PFSK-1 (cell line): Measurements from ENCODE around the gene SYT14.

Experiments
- POLR2AphosphoS5 ChIP-seq: IDR thresholded peaks from 2 replicates; pipeline ENCODE4 v1.6.1; 2012; ENCODE audit warnings: low read depth, mild to moderate bottlenecking, control low read depth, low read length, moderate library complexity
- REST ChIP-seq, 2 experiments: IDR thresholded peaks; 2 replicates each; pipeline versions ENCODE4 v1.6.1 to v1.8.0; 2011 to 2012; ENCODE audit warnings: low read depth in 2 of 2, low read length in 2 of 2, control low read depth in 1 of 2, inconsistent platforms in 1 of 2, mild to moderate bottlenecking in 1 of 2, moderate library complexity in 1 of 2; ENCODE audit not compliant: insufficient read depth in 1 of 2
- SIN3A ChIP-seq: IDR thresholded peaks from 2 replicates; pipeline ENCODE4 v1.6.1; 2012; ENCODE audit warnings: mild to moderate bottlenecking, low read length, moderate library complexity, borderline replicate concordance; ENCODE audit not compliant: insufficient read depth
- TAF1 ChIP-seq: IDR thresholded peaks from 2 replicates; pipeline ENCODE4 v1.6.1; 2012; ENCODE audit warnings: low read length, control low read depth, borderline replicate concordance; ENCODE audit not compliant: insufficient read depth

DNA sequence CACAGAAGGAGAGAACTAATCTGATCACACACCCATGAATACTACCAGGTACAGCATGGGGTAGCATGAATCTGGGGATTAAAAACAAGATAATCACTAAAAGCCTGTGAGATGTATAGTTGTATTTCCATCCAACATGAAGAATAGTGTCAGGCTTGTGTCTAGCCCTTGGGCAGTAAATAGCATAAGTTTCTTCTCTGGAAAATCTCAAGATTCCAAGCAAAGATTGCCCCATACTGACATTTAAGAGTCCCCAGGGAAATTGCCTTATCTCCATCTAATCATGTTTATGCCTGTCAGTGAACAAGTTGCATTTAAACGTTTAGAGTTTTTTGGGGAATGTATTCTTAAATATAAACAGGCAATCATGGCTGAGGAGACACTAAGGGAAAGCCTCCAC is 185.4 kb downstream of the SYT14 start:
- TF ChIP-seq TAF1 (no peak), SIN3A (no peak), POLR2AphosphoS5 (no peak), REST (IDR thresholded peaks at IDR 0.05; ENCODE audit: insufficient read depth in 1 of 2, low read depth in 2 of 2, low read length in 2 of 2) (no peak)
